HG03520 (cell line): ENCODE results near the gene GMDS.

Source experiments
- ATAC-seq: cut with Tn5 transposase; IDR thresholded peaks from one replicate; pipeline ENCODE4 v1.9.1; 2021; ENCODE audit warnings: mild to moderate bottlenecking, moderate library complexity; ENCODE audit not compliant: unreplicated experiment

Gene GMDS

DNA sequence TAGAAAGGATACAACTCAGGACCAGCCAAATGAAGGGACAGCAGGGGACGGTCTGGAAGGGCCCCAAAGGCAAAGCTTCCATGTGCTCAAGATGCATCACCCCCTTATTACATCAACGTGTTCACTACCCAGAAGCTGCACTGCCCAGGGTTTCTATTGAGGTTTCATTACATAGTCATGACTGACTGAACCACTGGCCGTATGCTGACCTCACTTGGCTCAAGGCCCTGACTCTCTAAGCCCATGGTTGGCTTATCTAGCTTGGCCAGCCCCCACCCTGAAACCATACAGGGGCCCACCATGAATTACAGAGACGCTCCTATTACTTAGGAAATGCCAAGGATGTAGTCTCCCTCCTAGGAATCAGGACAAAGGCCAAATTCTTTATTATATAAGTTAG lies 456.3 kb downstream of the GMDS start:
- ATAC-seq, result no peak

GRCh38 chr6:1787894-1788293 lies 457.5 kb downstream of the GMDS start:
- ATAC-seq, result no peak

GRCh38 chr6:1786455-1787453 lies 458.7 kb downstream of the GMDS start:
- ATAC-seq, result peak; percentile 88

DNA sequence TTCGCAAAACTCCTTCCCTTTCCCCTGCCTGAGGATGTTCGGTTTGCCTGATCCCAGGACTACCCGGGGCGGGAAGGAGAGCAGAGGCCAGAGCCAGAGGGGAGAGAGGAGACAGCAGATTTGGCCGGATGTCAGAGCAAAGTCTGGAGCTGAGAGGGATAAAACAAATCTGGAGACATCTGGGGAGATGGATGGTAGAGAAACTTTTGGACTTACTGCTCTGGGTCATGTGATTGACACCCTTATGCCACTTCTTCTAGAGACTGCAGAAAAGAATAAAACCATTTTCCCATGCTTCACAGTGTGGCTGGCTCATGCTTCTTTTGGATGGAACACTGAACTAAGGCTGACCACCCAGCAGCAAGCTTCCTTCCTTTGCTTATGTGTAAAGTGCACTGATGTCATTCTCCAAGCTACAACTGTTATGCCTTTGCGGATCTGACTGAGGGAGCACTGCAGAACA lies 461.0 kb downstream of the GMDS start:
- ATAC-seq, result no peak

GRCh38 chr6:1781817-1782184 lies 463.6 kb downstream of the GMDS start:
- ATAC-seq, result no peak

DNA sequence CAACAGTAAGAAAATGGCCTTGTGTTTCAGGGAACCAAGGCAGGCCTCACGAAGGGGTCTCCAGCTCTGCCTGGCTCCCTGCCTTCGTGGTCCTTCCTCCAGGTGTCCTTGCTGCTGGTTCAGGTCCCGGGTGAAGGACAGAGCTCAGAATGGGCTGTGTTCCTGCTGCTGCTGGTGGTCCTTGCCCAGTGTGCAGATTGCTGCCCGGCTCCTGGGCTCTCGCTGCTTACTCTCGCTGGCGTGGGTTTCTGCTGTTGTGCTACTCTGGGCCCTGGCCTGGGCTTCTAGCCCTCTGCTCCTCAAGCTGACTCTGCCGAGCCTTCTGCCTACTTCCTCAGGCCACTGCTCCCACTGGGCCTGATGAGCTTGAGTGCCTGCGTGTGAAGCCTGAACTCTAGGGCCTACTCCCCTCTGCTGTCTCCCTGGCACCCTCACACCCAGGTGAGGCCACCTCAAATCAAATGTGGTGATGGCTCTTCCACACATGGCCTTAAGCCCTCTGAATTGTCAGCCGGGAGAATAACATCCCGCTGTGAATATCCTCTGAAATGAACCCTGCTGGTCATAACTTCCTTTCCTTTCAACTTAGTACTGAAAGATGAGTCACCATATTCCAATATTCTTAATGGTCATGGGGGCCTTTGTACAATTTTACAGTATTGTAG lies 464.1 kb downstream of the GMDS start:
- ATAC-seq, result no peak

GRCh38 chr6:1780251-1780867 lies 465.0 kb downstream of the GMDS start:
- ATAC-seq, result no peak

GRCh38 chr6:1778686-1779235 lies 466.6 kb downstream of the GMDS start:
- ATAC-seq, result no peak

DNA sequence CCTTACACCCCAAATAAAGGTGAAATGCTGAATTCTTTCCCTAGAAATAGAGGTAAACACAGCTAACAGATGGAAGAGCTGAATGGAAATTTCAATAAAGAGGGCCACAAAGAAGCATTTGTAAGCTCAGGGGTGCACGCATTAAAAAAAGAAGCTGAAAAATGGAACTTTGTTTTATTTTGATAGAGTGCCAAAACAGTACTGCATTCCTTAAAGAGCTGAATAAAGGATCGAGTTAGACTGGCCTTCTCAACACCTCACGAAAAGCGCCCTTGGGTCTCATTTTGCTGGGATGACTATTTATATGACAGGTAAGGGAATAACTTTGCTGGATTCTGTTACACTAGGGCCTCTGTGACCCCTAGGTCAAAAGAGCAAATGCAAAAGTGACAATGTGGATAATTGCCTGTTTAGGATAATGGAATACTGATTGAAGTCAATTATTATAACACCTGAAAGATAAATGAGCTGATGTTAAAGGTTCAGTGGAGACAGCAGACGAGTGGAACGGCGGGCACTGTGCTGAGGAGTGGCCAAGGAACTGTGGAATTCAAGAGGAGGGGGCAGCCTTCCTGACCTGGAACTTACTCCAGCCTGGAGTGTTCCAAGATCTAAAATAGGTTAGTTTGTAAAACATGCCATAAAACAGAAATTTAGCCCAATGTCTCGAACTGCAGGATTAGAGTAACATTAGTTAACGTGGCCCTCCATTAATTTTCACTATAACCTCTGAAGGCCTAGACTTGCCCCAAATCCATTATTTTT lies 467.3 kb downstream of the GMDS start:
- ATAC-seq, result no peak

- no peak for ATAC-seq
These were observed 470.0 kb downstream of the GMDS start for GRCh38 chr6:1775441-1775840.

GRCh38 chr6:1774226-1774915 lies 471.0 kb downstream of the GMDS start:
- no peak for ATAC-seq

DNA sequence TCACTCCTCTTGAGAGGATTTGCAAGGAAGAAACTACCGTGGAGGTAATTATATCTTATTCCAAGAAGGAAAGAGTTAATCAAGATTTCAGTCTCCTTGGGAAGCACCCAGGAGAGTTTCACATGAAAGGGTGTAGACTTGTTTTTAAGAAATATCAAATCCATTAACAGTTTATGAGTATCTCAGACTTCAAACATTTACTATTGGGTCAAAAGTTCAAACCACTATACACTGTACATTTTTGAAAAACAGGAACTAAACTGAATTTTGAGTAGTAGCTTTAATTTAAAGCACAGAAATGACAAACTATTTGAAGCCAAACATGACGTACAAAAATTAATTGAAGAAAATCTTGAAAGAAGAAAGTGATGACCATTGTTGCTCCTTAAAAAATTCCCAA lies 471.7 kb downstream of the GMDS start:
- no peak for ATAC-seq

DNA sequence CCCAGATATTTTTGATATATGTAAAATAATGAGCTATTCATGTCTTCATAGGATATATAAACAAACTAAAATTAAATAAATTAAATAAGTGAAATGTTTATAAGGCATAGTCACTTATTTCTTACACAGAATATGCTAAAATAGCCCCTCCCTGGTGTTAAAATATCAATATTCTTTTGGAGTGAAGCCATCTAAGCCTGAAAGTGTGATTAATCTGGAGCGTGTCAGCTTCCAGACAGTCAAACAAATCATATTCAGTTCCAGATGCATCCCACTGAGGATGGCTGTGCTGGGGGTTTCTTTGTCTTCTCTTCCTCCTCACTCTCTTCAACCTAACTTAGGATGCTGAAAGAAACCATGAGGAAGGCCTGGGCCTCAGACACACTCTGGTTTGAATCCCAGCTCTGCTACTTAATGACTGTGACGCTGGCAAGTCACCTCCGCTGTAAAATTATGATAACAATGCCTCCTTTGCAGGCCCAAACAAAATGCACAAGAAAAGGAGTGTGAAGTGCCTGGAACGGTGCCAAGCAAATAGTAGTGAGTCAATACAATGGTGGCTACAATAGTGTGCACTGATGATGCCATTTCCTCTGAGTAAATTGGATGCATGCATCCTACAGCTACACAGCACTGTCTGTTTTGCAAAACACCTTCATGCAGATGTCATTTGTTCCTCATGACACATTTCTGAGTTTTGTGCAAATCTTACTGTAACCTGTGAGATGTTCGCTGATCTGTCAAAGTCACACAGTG lies 474.3 kb downstream of the GMDS start:
- ATAC-seq, result no peak

DNA sequence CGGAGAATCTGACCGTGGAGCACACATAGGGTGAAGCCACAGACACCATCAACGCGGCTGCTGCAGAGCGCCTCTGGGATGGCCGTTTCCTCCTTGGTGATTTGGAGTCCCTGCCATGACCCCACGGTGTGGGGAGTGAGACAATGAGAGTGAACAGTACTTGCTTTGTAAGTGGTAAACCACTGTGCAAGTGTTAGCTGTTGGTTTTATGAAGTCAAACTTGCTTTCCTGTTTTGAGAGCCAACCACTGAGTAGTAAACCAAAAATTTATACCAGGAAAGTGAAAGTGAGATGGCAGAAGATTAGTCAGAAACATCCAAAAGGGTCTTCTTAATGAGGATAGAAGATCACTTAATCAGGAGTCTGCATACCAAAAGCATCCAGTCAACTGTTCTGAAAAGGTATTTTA lies 475.0 kb downstream of the GMDS start:
- ATAC-seq, result no peak

DNA sequence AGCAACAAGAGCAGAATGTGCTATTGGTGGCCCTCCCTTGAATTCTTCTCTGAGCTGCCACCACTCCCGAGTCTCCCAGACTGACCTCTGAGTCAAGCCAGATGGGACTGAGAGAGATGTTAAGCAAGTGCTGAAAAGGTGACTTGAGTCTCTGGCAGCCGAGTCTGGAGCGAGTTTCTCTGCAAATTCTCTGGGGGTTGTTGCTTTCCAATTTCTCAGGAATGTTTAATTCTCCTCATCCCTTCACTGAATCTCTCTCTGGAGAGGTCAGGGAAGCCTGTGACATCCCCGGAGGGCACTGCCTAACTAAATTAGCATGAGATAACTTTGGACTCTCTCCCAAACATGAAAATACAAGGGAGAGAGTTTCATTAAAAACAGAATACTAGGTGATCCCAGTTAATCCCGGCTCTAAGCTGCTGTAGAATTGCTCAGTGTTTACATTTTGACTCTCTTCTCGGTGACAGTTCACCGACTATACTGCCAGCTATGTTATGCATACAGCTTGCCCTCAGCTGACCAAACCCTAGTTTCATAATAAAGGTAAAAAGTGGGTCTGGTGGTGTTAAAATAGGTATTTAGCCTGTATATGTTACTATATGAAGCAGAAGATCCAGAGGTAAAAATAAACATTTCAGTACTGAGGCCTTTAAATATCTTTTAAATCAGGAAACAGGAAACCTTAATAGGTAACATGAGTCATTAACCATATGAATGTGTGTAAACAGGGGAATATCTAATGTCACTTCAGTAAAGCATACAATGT lies 477.7 kb downstream of the GMDS start:
- no peak for ATAC-seq

- no peak for ATAC-seq
These were observed 478.8 kb downstream of the GMDS start for GRCh38 chr6:1766654-1767053.

GRCh38 chr6:1765160-1765903 lies 480.1 kb downstream of the GMDS start:
- no peak for ATAC-seq
